ENCODE data around the gene MS4A6E.

DNA sequence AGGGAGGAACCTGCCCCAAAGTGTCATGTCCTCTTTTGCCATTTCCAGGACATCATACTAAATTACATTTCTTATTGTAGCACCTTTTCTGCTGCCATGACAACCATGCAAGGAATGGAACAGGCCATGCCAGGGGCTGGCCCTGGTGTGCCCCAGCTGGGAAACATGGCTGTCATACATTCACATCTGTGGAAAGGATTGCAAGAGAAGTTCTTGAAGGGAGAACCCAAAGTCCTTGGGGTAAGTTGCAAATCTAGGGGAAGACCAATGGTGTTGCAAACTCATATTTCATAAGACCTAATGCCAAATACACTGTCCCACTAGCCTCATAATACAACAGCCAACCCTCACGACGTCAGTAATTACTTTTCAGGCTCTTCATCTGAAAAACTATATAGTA, 34.9 kb upstream of the MS4A6E start:
- TF ChIP-seq CTCF (IDR thresholded peaks at IDR 0.05) (no peak), EZH2phosphoT487 (IDR thresholded peaks at IDR 0.05) (no peak), EZH2 (IDR thresholded peaks at IDR 0.05) (no peak)

Data from neural progenitor cell (in vitro differentiated cells).